Breast epithelium (tissue), 3 donors: ENCODE measurements around the gene MAP3K2.

Experiments
- CTCF ChIP-seq, 3 donors: fragments of 450-650 bp; IDR thresholded peaks; one replicate each; pipeline ENCODE4 v1.5.1; 2016 to 2017; ENCODE audit warnings: antibody characterized with exemption in 3 of 3, mild to moderate bottlenecking in 3 of 3, moderate library complexity in 3 of 3
- POLR2A ChIP-seq: fragments of 450-650 bp; IDR thresholded peaks from one replicate; pipeline ENCODE4 v1.6.1; 2016; ENCODE audit warnings: antibody characterized with exemption, mild to moderate bottlenecking, moderate library complexity
- POLR2AphosphoS5 ChIP-seq, 3 donors: sonication (generic); formaldehyde crosslinking; IDR thresholded peaks; one replicate each; pipeline ENCODE4 v1.6.1; 2017; ENCODE audit warnings: antibody characterized with exemption in 3 of 3

DNA sequence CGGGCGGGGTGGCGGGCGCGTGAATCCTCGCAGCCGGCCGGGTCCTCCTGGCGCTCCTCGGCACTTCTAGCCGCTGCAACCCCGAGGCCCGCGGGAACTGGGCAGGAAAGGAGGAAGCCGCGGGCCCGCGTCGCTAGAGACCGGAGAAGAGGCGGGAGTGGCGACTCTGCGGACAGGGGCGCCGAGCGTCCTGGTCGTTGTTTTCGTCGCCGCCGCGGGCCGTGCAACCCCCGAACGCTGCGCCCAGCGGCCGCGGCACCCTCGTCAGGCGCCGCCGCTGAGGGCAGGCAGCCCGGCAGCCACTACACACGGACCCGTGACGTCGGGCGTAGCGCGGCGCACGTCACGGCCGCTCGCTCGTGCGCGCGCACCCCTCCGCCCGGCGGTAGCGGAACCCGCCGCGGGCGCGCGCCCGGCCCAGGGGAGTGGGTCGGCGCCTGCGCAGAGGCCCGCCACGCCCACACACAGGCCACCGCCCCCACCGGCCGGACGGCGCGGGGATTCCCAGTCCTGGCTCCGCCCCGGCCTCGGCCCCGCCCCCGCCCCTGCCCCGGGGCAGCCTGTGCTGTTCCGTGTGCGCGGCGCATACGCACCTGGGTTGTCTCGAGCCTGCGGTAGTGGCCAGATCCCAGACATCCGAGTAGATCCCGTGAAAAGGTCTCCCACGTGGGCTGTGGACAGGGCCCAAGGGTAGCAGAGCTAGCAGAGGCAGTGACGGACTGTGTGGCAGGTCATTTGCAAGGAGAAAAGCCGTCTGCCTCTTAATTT, at the start of gene MAP3K2:
- TF ChIP-seq CTCF (IDR thresholded peaks at IDR 0.05), result no peak
- peak; percentile 26 for TF ChIP-seq POLR2A
- peak in 2 of 3 donors; percentile 72 to 81 for TF ChIP-seq POLR2AphosphoS5 (IDR thresholded peaks at IDR 0.05)
